H1 (cell line): Measurements from ENCODE around the gene NCF4. TPM values are rescaled to one million over a fixed set of nuclear protein-coding genes. Genes with fewer than 3 reads are reported as not detected.

Experiments
- CTBP2 ChIP-seq: IDR thresholded peaks from 2 replicates; pipeline ENCODE4 v1.7.0; 2011; ENCODE audit warnings: borderline replicate concordance, mild to moderate bottlenecking, moderate library complexity, mixed read lengths, low read length; ENCODE audit not compliant: insufficient read depth, insufficient read length
- KDM4A ChIP-seq: IDR thresholded peaks from one replicate; pipeline ENCODE4 v1.7.1; 2012; ENCODE audit warnings: low read depth, mild to moderate bottlenecking, moderate library complexity, low read length, inconsistent platforms; ENCODE audit not compliant: severe bottlenecking
- KDM5A ChIP-seq: fragments of 200-600 bp; IDR thresholded peaks from 2 replicates; pipeline ENCODE4 v1.7.1; 2012; ENCODE audit warnings: mild to moderate bottlenecking, low read length, inconsistent platforms, mixed read lengths
- RBBP5 ChIP-seq: IDR thresholded peaks from 2 replicates; pipeline ENCODE4 v1.7.1; 2012; ENCODE audit warnings: low read depth, mild to moderate bottlenecking, inconsistent platforms, low read length, moderate library complexity, borderline replicate concordance
- RFX5 ChIP-seq: IDR thresholded peaks from 2 replicates; pipeline ENCODE4 v1.6.1; 2011; ENCODE audit warnings: low read depth, low read length, improper control_type of control experiment, borderline replicate concordance
- polyA plus RNA-seq, 7 experiments: library from polyadenylated mRNA; depleted of rRNA in 3 of 7; stranded (reverse) in 5 of 7; unstranded in 2 of 7; fragments of >200 nt in 5 of 7; fragments of 200-250 nt in 2 of 7; gene quantifications; 1 replicate in 5 of 7; 2 replicates in 1 of 7; 4 replicates in 1 of 7; pipeline versions ENCODE4 v1.2.1 to v1.2.3, GENCODE V29; 2011 to 2013; ENCODE audit warnings: missing spikeins in 2 of 7, mixed read lengths in 2 of 7
- total RNA-seq: library from RNA; stranded (reverse); fragmentation: NEBNext Ultra II Directional; extraction: Animal tissue kit (Norgen Biotek cat#: 25700); gene quantifications from 2 replicates; pipeline ENCODE4 v1.2.1, GENCODE V29; 2021

NCF4 gene
- total and polyA plus RNA-seq, 2 of the 8 experiments (the other 6 are each of a cell fraction or from before 2014, with no cell fraction given): 0.20 TPM; not detected in 1

DNA sequence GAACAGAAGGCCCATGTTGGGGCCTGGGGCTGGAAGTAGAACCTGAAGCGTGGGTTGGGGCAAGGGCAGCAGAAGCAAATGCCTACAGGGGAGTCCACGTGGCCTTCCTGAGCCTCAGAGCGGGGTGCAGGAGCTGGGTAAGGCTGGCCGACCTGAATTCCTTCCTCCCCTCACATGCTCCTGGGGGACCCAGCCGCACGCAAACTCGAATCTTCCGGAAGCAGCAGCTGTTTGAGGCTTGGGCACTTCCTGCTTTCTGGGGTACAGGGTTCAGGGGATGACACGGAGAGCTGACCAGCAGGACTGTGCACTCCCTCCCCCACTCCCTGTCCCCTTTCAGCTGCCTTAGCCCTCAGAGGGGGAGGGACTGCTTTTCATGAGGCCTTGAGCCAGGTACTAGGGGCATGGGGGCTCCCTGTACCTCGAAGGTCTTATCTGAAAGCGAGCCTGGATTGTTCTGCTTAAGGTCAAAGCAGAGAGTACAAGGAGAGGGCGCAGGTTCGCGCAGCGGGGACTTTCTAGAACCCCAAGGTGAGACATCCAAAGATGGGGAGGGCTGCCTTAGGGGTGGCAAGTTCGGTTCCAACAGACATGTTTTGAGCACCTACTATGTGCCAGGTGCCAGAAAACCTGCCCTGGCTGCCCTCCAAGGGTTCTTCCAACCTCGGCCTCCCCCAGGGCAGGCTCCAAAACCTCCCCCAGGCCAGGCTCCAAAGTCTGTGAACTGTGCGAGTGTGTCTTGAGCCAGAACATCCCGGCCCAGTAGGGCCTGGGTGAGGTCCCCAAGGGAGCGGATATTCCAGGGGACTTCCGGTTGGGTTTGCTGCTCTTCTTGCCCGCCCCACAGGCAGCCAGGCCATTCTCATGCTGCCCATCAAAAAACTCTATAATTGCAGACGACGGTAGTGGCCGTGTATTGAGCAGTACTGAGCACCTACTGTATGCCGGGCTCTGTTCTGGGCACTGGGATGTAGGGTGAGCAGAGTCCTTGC is 1.7 kb downstream of the NCF4 start (continued):
- no peak for TF ChIP-seq RBBP5
- no peak for TF ChIP-seq KDM4A
- no peak for TF ChIP-seq CTBP2
- TF ChIP-seq KDM5A: no peak
- no peak for TF ChIP-seq RFX5
